Measurements from ENCODE around the gene CHMP5. TPM values are rescaled to one million over a fixed set of nuclear protein-coding genes. Genes with fewer than 3 reads are reported as not detected.

The CHMP5 gene
- total and polyA plus RNA-seq, 8 donors, result 9.8 to 164 (median 64.3) TPM

GRCh38 chr9:33260372-33260771 lies 4.5 kb upstream of the CHMP5 start:
- no peak overlapping the region for H3K4me3 ChIP-seq
- no peak for TF ChIP-seq EP300 (IDR thresholded peaks at IDR 0.05)
- TF ChIP-seq POLR2AphosphoS5 (IDR thresholded peaks at IDR 0.05), result no peak
- peaks cover 69 to 73% (median 72%) of the 10 kb centered on the region in 4 donors for H3K36me3 ChIP-seq
- 83 to 98% (median 93%) methylated on average over 1 of the region's 1 CpG for WGBS, 5 donors
- DNase-seq, result no peak
- intact Hi-C loops (cut with DNase I; ENCODE audit: low total_unique reads), result no loop called here
- no peaks in the 10 kb centered on the region for H3K9me3 ChIP-seq
- peaks cover 7 to 31% (median 19%) of the 10 kb centered on the region in 4 donors for H3K4me1 ChIP-seq
- H3K27me3 ChIP-seq, result no peaks in the 10 kb centered on the region
- no peak overlapping the region for H3K27ac ChIP-seq

- Histone ChIP-seq H3K36me3 (peaks cover 46 to 66% (median 63%) of the 10 kb centered on the region in 4 donors), H3K4me3 (peak overlapping the region; percentile 86 to 93 (median 88)), H3K9me3 (no peaks in the 10 kb centered on the region), H3K27me3 (no peaks in the 10 kb centered on the region), H3K27ac (peak overlapping the region; percentile 91 to 95 (median 94)), H3K4me1 (peaks cover 19 to 48% (median 35%) of the 10 kb centered on the region in 4 donors)
- DNase-seq, result peak in 1 of 2 donors; percentile 67
- TF ChIP-seq POLR2AphosphoS5 (IDR thresholded peaks at IDR 0.05) (no peak), POLR2A (IDR thresholded peaks at IDR 0.05) (no peak), CTCF (IDR thresholded peaks at IDR 0.05) (no peak), EP300 (IDR thresholded peaks at IDR 0.05) (no peak)
- 4 to 10% (median 5%) methylated on average over 15 to 25 of the region's 25 CpGs for WGBS, 5 donors
- intact Hi-C loops (cut with DNase I; ENCODE audit: low total_unique reads), result no loop called here
These were observed 1.5 kb upstream of the CHMP5 start for GRCh38 chr9:33263131-33264002.

GRCh38 chr9:33264003-33264472 lies 811 bp upstream of the CHMP5 start:
- 0 to 1% (median 0%) methylated on average over 25 to 37 of the region's 37 CpGs for WGBS, 5 donors
- TF ChIP-seq POLR2A (IDR thresholded peaks at IDR 0.05), result no peak
- TF ChIP-seq POLR2AphosphoS5 (IDR thresholded peaks at IDR 0.05), result no peak
- no peak for TF ChIP-seq CTCF (IDR thresholded peaks at IDR 0.05)
- TF ChIP-seq EP300 (IDR thresholded peaks at IDR 0.05), result no peak
- intact Hi-C loops (cut with DNase I; ENCODE audit: low total_unique reads), result no loop called here
- Histone ChIP-seq H3K4me1 (peaks cover 19 to 48% (median 35%) of the 10 kb centered on the region in 4 donors), H3K27me3 (no peaks in the 10 kb centered on the region), H3K4me3 (peak overlapping the region; percentile 86 to 93 (median 88)), H3K9me3 (no peaks in the 10 kb centered on the region), H3K27ac (peak overlapping the region; percentile 91 to 95 (median 94)), H3K36me3 (peaks cover 39 to 66% (median 63%) of the 10 kb centered on the region in 4 donors)
- DNase-seq, result peak; percentile 50 to 74

GRCh38 chr9:33265211-33265865 lies 489 bp downstream of the CHMP5 start:
- Histone ChIP-seq H3K27me3 (no peaks in the 10 kb centered on the region), H3K27ac (peak overlapping the region; percentile 85 to 95 (median 94)), H3K4me1 (peaks cover 19 to 48% (median 35%) of the 10 kb centered on the region in 4 donors), H3K36me3 (peaks cover 26 to 66% (median 63%) of the 10 kb centered on the region in 4 donors), H3K9me3 (no peaks in the 10 kb centered on the region), H3K4me3 (peak overlapping the region; percentile 86 to 93 (median 88))
- intact Hi-C loops (cut with DNase I; ENCODE audit: low total_unique reads), result no loop called here
- 17 to 23% (median 19%) methylated on average over 13 of the region's 13 CpGs for WGBS, 5 donors
- TF ChIP-seq EP300 (IDR thresholded peaks at IDR 0.05) (no peak), POLR2AphosphoS5 (IDR thresholded peaks at IDR 0.05) (no peak), POLR2A (IDR thresholded peaks at IDR 0.05) (peak in 1 of 4 donors; percentile 16), CTCF (IDR thresholded peaks at IDR 0.05) (no peak)
- DNase-seq, result peak in 1 of 2 donors; percentile 37
